Ishikawa (cell line): ENCODE data around the gene NHLRC3.

ENCODE experiments used
- EGR1 ChIP-seq: IDR thresholded peaks from 2 replicates; pipeline ENCODE4 v1.6.1; 2012
- TEAD4 ChIP-seq: IDR thresholded peaks from 2 replicates; pipeline ENCODE4 v1.6.1; 2012
- ZBTB7A ChIP-seq: IDR thresholded peaks from 2 replicates; pipeline ENCODE4 v1.6.1; 2012; ENCODE audit warnings: low read depth

- TF ChIP-seq EGR1 (no peak), TEAD4 (no peak), ZBTB7A (no peak)
Observed at GRCh38 chr13:39051157-39051556, 12.9 kb downstream of the NHLRC3 start.
